ENCODE data around the gene CHRNG. TPM values are rescaled to one million over a fixed set of nuclear protein-coding genes. Genes with fewer than 3 reads are reported as not detected.

CHRNG gene
- total RNA-seq, 4 donors from 2014 or later, result not detected

DNA sequence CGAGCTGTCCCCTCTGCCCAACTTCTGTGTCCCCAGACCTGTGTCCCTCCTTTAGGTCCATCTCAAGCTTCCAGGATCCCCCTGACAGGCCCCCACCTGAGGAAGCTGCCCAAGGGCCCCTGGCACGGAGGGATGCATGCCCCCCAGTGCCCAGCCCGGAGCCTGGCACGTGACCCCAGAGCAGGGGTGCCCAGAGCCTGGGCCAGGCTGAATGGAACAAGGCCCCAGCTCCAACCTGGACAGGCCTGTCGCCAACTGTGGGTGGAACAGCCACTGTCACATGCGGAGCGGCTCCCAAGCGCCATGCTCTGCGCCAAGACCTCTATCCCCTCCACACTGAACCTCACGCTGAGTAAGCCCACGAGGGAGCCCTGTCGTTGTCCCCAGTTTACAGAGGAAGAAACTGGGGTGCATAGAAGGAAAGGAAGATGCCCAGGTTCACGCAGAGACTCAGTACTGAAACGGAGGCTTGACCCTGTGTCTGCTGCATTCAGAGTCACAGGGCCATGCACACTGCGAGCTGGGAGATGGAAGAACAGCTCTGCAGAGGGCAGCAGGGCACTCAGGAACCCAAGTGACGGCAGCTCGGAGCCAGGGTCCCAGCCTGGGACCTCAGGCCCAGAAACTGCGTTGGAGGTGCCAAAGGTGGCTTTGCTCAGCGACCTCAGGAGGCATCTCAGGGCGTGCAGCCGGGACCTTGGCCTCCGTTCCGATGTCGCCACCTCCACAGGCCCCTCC is 46.4 kb upstream of the CHRNG start:
- H3K9me3 ChIP-seq, result no peaks in the 10 kb centered on the region
- 88 to 96% methylated on average over 7 of the region's 24 CpGs for WGBS, 2 donors (ENCODE audit: low coverage in 1 of 2)
- no peaks in the 10 kb centered on the region for H3K36me3 ChIP-seq
- H3K4me3 ChIP-seq, result no peak overlapping the region
- TF ChIP-seq EP300 (IDR thresholded peaks at IDR 0.05), result no peak
- peaks cover 53% of the 10 kb centered on the region for H3K27me3 ChIP-seq
- no peak for ATAC-seq
- H3K27ac ChIP-seq, result no peak overlapping the region
- no peaks in the 10 kb centered on the region for H3K4me1 ChIP-seq

DNA sequence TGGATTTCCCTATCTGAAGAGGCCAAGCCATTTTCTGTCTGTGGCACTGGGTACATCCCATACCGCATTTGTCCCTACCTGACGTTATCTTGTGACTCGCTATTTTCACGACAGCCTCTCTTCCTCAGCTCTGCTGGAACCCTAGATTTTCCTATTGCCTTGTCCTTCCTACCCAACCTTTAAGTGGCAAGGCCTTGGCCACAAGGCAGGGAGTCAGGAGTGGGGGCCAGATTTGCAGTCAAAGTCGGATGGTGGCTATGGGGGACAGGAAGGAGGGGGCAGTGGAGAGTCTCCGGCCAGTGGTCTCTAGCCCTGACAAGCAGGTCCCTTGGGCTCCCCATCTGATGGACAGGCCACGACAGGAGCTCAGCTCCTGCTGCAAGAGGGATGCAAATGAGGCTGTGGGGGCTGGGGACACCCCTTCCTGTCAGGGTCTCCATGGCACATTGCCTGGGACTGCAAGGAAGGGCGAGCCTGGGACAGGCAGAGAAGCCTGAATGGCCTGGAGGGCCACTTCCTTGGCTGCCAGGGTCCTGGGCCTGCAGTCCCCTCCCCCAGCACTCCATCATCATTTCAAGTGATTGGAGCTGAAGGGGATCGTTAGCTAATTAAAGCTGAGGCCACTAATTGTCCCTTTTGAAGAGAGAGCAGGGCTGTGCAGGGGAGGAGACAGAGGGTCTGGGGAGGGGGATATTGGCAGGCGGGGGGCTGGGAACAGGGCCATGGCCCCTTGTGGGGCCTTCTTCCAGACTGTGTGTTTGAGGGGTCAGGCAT is 45.6 kb upstream of the CHRNG start:
- ATAC-seq, result no peak
- H3K27me3 ChIP-seq, result peaks cover 46% of the 10 kb centered on the region

DNA sequence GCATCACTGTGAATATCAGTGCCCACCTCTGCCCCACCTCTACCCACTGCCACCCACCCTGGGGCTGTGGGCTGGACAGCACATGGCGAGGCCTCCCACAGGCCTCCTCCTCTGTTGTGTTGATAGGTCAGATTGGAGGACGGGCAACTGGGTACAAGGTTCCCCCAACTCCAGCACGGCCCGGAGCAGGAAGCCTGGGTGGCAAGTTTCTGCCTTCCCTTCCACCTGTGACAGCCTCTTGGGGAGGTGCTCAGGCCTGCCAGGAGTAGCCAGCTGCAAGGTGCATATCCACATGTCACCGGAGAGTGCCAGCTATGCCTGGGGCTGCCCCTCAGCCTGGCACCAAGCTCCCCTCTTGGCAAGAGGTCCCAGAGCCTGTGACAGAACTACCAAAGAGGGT is 45.0 kb upstream of the CHRNG start:
- no peak overlapping the region for H3K27ac ChIP-seq
- H3K4me1 ChIP-seq, result no peaks in the 10 kb centered on the region
- WGBS, 2 donors (ENCODE audit: low coverage in 1 of 2), result no CpG with 5 or more reads among the region's 5 CpGs
- no peaks in the 10 kb centered on the region for H3K36me3 ChIP-seq
- TF ChIP-seq, protein P1, sequence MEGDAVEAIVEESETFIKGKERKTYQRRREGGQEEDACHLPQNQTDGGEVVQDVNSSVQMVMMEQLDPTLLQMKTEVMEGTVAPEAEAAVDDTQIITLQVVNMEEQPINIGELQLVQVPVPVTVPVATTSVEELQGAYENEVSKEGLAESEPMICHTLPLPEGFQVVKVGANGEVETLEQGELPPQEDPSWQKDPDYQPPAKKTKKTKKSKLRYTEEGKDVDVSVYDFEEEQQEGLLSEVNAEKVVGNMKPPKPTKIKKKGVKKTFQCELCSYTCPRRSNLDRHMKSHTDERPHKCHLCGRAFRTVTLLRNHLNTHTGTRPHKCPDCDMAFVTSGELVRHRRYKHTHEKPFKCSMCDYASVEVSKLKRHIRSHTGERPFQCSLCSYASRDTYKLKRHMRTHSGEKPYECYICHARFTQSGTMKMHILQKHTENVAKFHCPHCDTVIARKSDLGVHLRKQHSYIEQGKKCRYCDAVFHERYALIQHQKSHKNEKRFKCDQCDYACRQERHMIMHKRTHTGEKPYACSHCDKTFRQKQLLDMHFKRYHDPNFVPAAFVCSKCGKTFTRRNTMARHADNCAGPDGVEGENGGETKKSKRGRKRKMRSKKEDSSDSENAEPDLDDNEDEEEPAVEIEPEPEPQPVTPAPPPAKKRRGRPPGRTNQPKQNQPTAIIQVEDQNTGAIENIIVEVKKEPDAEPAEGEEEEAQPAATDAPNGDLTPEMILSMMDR (IDR thresholded peaks at IDR 0.05), result no peak
- TF ChIP-seq POLR2A (IDR thresholded peaks at IDR 0.05) (no peak), EP300 (IDR thresholded peaks at IDR 0.05) (no peak), POLR2AphosphoS5 (IDR thresholded peaks at IDR 0.05) (no peak)
- no peaks in the 10 kb centered on the region for H3K9me3 ChIP-seq
- ATAC-seq, result no peak
- H3K4me3 ChIP-seq, result no peak overlapping the region
- H3K27me3 ChIP-seq, result peaks cover 39% of the 10 kb centered on the region

More for the DNA sequence above, 45.6 kb upstream of the CHRNG start:
- H3K9me3 ChIP-seq, result no peaks in the 10 kb centered on the region
- WGBS, 2 donors (ENCODE audit: low coverage in 1 of 2), result 62 to 91% methylated on average over 2 to 4 of the region's 10 CpGs
- no peaks in the 10 kb centered on the region for H3K36me3 ChIP-seq
- no peak overlapping the region for H3K4me3 ChIP-seq
- TF ChIP-seq POLR2AphosphoS5 (IDR thresholded peaks at IDR 0.05), result no peak
- TF ChIP-seq, protein P1 (IDR thresholded peaks at IDR 0.05), result no peak
- no peak for TF ChIP-seq POLR2A (IDR thresholded peaks at IDR 0.05)
- TF ChIP-seq EP300 (IDR thresholded peaks at IDR 0.05), result no peak
- H3K4me1 ChIP-seq, result no peaks in the 10 kb centered on the region
- no peak overlapping the region for H3K27ac ChIP-seq

DNA sequence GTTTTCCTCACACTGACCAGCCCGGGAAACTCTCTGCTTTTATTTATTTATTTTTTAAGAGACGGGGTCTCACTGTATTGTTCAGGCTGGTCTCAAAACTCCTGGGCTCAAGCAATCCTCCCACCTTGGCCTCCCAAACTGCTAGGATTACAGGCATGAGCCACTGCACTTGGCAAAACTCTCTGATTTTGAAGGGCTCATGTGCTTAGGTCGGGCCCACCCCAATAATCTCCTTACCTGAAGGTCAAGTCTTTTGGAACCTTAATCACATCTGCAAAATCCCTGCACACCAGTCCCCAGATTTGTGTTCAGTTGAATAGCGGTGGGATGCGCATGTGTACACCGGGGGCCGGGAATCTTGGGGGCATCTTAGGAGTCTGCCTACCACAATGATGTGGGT is 44.2 kb upstream of the CHRNG start:
- peaks cover 31% of the 10 kb centered on the region for H3K27me3 ChIP-seq
- H3K9me3 ChIP-seq, result no peaks in the 10 kb centered on the region
- WGBS, 2 donors (ENCODE audit: low coverage in 1 of 2), result 100% methylated on average over 1 to 7 of the region's 7 CpGs
- no peaks in the 10 kb centered on the region for H3K36me3 ChIP-seq
- no peak overlapping the region for H3K27ac ChIP-seq
- no peak overlapping the region for H3K4me3 ChIP-seq
- no peaks in the 10 kb centered on the region for H3K4me1 ChIP-seq
- no peak for ATAC-seq
- TF ChIP-seq, protein P1 (IDR thresholded peaks at IDR 0.05), result no peak
- TF ChIP-seq POLR2AphosphoS5 (IDR thresholded peaks at IDR 0.05) (no peak), EP300 (IDR thresholded peaks at IDR 0.05) (no peak), POLR2A (IDR thresholded peaks at IDR 0.05) (no peak)

DNA sequence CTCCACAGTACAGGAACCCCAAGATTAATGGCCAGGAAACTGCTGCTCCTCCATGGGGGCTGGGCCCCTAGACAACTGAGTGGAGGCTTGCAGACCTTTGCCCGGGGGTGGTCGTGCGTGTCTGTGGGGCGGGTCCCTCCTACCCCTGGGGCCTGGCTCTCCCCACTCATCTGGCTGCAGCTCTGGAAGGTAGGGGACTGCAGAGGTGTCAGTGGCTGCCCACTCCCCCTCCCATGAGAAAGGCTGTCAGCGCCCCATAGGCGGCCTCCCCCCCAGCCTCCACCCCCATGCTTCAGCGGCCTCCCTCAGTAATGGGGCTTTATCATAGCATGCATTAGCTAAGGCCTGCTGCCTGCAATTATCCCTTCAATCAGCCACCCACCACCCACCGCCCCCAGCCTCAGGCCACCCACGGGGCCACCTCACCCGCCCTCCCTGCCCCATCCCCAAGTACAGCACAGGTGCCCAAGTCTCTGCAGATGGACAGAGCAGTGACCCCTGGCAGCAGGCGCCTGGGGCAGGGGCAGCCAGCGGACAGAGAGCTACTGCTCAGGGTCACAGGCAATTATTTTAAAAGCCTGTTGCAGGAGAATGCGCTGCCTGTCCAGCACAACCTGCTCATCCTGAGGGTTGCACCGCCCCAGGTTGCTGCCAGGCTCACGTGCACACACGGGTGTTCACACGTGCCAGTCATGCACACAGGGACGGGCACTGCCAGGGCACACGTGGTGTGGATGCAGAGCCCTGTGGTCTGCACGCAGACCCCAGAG is 42.8 kb upstream of the CHRNG start:
- TF ChIP-seq POLR2A (IDR thresholded peaks at IDR 0.05) (no peak), POLR2AphosphoS5 (IDR thresholded peaks at IDR 0.05) (no peak), EP300 (IDR thresholded peaks at IDR 0.05) (no peak)
- TF ChIP-seq, protein P1 (IDR thresholded peaks at IDR 0.05), result no peak
- Histone ChIP-seq H3K36me3 (no peaks in the 10 kb centered on the region), H3K27ac (no peak overlapping the region), H3K27me3 (peaks cover 22% of the 10 kb centered on the region), H3K9me3 (no peaks in the 10 kb centered on the region), H3K4me1 (no peaks in the 10 kb centered on the region), H3K4me3 (no peak overlapping the region)
- no peak for ATAC-seq
- 65% methylated on average over 4 of the region's 20 CpGs; no CpG with 5 or more reads in 1 of the 2 donors for WGBS, 2 donors (ENCODE audit: low coverage in 1 of 2)
